Cerebellar nuclear complex (tissue), 1 donor: Measurements from ENCODE around the gene CTR9.

Source experiments
- DNase-seq, 2 experiments: peaks; one replicate each; lab custom pipeline; 2025; lab: John Stamatoyannopoulos, UW

Gene CTR9

DNA sequence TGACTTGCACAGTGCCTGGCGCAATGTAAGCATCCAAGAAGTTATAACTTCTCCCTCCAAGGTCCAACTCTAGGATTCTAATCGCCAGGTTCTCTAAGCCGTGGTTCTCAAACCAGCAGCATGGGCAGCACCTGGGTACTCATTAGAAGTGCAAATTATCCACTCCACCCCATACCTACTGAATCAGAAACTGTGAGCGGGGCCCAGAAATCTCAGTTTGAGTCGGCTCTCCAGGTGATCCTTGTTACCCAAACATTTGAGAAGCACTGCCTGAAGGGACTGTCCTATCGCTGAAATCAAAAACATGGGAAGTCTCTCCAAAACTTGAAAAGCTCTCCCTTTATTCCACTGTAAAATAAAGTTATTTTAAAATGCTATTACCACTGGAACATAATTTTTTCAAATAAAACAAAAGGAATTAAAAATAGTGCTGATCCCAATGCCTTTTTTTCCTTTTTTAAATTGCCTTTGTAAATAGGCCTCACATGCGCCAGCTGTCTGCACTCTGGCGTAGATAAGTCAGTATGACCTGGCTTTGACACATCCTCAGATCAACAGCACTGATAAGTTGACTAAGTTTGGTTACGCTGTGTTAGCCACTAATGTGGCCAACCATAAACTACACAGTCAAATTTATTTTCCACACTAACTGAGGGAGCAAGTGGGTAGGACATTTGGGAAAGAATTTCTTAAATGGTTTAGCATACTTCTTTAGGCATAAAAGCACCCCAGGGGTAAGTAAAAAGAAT lies 8.4 kb upstream of the CTR9 start:
- no peak for DNase-seq

DNA sequence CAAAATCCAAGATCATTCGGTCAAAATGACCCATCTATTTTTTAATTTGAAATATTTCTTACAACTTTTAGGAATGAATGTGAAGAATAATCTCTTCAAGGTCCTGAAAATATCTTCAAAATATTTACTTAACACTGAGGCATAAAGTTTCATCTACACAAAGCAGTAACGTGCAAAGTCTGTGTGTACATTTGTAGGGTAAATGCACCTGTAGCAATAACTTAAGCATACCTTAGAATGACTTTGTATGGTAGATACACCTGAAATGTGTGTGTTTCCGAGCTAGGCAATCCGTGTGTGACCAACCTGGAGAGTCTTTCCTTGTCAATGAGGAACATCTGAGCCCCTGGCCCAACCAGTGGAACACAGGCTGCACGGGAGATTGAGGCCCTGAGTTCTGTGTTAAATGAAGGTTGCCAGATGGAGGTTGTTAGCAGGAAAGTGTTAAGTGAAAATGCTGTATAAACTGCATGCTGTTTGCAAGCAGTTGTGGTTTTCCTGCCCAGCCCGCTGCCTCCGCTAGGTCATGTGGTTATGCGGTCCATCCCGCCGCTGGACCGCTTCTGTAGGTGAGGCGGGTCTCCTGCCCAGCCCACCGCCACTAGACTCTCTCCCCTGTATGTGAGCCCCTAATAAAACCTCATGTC lies 7.6 kb upstream of the CTR9 start:
- no peak for DNase-seq

DNA sequence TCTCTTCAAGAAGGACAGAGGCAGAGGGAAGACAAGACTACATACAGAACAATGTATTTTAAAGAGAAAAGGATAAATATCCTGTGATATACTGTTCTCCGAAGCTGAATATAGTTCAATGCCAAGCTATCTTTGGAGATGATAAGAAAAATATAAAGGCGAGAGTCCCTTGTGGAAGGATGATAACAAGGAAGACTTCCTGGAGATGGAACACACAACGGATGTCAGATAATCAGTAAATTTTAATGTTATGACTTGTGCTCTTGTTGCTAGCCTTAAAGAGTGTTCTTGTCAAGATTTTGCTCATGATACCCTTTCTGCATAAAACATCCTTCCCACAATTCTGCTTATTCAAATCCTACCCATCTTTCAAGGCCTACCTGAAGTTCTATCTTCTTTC lies 6.8 kb upstream of the CTR9 start:
- no peak for DNase-seq

DNA sequence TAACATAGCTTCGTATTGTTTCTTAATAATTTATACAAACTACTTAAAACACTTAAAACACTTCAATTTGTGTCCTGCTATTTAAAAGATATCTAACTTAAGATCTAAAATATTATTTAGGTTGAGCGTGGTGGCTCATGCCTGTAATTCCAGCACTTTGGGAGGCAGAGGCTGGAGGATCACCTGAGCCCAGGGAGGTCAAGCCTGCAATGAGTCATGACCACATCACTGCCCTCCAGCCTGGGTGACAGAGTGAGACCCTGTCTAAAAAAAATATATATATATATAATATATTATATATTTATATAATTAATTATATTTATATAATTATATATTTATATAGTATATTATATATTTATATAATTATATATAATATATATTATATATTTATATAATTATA lies 4.2 kb upstream of the CTR9 start:
- DNase-seq, result no peak

DNA sequence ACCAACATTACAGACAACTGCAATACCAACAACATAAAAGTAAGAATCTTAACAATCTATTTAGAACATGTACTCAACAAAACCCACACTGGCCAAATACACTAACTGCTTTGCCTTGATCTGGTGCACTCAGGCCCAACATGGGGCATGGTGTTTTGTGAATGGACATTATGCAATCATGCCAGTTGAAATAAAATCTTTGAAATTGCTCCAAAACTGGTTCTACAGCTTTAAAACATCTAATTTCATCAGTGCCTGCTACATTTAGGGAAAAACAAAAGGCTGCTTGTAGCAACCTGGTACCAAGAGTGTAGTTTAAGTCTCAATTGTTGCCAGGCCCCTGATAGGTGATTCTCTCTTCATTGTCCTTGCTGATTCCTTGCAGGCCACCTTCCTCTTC lies 3.3 kb upstream of the CTR9 start:
- no peak for DNase-seq

DNA sequence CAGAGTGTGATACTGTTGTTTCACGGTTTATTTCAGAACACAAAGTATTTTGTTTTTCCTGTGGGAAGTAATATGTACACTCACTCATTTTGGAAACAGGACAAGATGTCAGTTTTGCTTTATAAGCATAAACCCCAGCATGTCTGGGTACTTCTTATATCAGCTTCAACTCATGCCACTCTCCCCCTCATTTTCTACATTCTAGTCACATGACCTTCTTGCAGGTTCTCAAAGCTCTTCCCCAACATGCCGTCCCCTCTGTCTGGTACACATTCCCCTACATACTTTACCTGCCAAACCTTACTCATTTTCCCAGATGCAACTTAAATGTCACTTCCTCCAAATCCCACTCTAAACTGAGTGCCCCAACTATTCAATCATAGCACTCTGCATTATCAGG lies 1.6 kb upstream of the CTR9 start:
- DNase-seq, result no peak

DNA sequence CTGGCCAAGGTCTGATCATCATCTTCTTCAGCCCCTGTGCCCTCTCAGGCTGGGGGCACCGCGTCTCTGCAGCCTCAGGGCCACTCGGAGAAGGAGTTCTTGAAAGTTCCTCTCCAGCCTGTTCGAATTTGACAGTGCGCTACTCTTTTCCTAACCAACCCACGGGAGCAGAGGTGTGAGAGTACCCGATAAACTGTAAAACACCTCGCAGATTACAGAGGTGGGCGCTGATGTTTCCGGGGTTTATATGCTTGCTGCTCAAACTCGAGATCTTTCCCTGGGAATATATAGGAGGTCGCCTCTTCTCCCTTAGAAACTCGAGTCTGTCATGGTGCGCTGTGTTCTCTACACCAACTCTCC lies 515 bp downstream of the CTR9 start:
- no peak for DNase-seq

DNA sequence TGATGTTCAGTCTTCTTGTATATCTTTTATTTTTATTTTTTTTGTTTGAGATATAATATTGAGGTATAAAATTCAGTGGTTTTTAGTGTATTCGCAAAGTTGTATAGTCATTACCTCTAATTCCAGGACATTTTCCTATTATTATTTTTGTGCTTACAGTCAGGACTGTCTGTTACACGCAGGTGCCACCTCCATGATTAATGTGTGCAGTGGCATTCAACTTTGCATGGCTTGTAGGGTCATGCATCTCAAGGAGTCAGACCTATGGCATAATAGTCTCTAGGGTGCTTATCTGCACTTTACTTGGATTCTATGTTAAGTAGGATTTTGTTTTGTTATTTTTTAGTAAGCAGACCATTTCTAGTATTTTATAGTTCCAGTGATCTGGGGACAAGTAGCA lies 1.0 kb downstream of the CTR9 start:
- DNase-seq, result no peak

DNA sequence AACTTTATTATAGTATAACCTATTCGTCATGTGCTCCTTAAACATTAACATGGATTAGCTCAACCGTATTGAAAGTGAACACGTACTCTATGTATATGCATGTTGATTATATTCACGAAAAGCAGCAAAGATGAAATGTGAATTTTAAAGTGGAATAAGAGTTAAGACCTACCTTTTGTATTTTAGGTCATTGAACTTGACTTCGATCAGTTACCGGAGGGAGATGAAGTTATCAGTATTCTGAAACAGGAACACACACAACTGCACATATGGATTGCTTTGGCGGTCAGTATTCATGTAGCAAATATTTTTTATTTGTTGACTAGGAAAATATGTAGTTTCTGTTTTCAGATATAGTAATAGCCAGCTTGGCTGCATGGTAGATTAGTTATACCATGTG lies 1.4 kb downstream of the CTR9 start:
- no peak for DNase-seq

DNA sequence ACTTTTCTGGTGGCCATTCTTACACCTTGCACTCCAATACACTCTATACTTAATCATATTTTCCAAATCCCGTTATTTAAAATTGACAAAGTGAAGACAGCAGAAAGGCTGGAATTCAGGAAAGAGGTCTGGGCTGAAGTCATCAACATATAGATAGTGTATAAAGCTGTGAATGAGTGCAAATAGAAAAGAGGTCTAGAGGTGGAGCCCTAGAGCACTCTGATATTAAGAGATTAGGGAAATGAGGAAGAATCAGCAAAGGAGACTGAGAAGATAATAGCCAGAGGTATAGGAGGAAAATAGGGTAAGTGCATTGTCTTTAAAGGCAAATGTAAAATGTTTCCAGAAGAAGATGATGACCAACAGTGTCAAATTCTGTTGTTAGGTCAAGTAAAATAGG lies 7.9 kb downstream of the CTR9 start:
- DNase-seq, result no peak

DNA sequence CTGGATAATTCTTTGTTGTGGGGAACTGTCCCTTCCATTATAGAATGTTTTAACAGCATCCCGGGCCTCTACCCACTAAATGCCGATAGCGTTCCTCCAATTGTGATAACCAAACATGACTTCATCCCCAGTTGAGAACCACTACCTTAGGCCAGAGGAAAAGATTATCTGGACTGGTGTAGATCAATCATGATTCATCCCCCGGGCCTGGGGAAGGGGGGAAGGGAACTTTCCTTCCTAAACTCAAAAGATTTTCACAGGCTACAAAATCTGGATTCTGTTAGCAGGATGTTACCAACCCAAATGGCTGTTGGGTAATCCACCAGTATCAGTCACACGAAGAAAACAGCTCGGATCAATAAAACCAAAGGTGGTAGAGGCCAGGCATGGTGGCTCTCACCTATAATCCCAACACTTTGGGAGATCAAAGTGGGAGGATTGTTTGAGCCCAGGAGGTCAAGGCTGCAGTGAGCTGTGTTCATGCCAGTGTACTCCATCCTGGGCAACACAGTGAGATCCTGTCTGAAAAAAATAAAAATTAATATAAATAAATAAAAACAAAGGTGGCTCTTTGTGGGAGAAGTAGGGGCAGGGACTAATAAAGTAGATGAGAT lies 10.1 kb downstream of the CTR9 start:
- DNase-seq, result no peak

DNA sequence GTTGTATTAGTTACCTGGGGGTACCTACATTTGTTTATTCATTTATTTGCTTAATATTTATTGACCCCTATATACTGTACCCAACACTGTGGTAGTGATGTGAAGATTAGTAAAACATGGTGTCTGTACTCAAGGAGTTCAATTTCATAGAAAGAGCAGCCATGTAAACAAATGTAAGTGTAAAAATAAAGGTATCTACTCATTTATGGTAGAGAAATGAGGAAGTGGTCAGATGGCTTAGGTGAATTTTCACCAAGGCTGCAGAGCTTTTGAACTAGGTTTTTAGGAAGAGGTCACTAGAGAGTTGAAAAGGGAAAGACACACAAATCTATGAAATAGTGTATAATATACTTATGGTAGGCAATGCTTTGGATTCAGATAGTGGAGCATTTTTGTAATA lies 11.1 kb downstream of the CTR9 start:
- DNase-seq, result no peak

DNA sequence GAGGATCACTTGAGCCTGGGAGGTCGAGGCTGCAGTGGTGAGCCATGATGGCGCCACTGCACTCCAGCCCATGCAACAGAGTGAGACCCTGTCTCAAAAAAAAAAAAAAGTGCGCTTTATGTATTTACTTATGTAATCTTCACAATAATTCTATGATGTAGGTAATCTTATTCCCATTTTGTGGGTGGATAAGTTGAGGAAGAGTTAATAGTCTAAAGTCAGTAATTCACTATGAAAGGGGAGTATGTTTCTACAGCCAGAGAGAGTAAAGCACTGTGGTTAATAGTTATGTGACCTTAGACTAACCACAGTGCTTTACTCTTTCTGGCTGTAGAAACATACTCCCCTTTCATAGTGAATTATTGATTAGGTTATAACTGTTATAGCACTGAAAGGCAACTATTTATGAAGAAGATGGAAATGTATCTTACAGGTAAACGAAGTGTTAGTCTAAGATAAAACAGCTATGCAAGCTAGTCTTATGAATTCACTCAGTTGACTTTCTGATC lies 11.9 kb downstream of the CTR9 start:
- no peak for DNase-seq

DNA sequence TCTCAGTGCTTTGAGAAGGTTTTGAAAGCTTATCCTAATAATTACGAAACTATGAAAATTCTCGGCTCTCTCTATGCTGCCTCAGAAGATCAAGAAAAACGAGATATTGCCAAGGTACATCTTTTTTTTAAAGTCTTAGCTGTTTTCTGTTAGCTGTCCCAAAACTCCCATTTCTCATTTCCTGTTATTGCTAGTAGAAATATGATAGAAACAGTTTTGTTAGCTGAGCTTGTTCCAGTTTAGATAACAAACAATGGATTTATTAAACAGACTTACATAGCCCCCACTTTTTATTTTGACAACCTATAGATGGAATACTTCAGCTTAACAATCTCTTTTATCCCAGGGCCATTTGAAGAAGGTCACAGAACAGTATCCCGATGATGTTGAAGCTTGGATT lies 12.7 kb downstream of the CTR9 start:
- no peak for DNase-seq

DNA sequence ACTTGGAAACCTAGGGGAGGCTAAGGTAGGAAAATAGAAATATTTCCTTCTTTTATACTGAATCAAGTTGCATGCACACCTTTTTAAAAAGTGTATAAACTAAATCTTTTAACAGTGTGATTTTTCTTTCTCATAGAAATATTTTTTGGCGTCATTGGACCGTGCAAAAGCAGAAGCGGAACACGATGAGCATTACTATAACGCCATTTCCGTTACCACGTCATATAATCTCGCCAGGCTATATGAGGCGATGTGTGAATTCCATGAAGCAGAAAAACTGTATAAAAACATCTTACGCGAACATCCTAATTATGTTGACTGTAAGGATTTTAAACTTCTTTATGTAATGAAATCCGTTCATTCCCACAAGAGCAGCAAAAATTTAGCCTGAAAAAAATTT lies 13.4 kb downstream of the CTR9 start:
- no peak for DNase-seq

DNA sequence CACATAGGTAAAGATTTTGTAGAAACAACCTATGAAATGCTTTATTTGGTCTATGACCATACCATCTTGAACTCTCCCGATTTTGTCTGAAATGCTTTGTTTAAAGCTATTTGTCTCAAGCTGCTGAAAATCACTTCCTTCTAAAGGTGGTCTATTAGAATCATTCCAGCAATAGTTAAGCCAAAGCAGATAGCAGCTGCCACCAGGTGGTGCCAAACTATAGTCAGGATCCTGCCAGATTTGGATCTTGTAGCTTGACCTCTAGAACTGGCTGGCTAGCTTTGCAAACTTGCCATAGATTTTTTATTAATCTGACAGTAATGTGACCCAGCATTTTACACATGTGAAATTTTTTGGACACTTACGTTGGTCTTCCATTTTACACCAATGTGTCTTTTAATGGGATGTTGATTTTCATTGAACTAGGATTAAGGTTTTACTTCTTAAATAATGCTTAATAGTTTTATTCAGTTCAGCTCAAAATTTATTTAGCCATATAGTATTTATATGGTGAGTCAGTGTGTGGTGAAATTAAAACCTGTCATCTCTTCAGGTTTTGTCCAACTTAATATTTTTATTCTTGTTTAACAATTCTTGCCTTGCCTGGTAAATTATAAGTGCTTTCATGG lies 19.7 kb downstream of the CTR9 start:
- DNase-seq, result peak in 1 of 2 experiments; percentile 4

DNA sequence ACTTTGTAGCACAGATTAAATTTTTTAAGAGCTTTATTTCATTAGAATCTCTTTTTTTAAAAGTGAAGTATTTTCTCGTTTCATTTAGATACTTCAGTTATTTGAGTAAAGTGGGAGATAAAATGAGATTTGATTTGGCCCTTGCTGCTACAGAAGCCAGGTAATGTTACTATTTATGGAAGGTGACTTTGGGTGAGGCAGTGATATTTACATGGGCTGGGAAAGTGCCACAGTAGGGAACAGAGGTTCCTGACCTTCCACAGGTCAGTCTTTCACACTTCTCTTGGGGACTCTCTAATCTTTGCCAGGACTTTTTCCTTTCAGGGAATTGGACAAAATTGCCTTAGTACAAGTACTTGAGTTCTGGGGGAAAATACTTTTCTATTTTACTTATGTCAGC lies 20.4 kb downstream of the CTR9 start:
- DNase-seq, result no peak

DNA sequence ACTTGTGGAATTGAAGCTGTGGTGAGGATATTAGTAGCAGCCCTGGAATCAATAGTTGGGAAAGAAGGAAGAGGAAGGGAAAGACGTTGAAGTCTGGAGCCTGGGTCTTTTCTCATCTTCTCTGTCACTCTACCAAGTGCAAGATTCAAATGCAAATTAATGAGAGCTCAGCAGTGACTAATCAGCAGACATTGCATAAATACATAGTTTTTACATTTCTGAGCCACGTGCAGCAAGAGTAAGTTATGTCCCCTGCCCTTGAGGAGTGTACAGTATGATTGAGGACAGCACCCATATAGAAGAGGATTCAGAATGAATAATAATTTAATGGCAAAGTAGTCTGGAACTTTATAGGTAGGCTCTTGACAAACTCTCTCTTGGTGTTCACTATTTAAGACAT lies 23.8 kb downstream of the CTR9 start:
- no peak for DNase-seq

DNA sequence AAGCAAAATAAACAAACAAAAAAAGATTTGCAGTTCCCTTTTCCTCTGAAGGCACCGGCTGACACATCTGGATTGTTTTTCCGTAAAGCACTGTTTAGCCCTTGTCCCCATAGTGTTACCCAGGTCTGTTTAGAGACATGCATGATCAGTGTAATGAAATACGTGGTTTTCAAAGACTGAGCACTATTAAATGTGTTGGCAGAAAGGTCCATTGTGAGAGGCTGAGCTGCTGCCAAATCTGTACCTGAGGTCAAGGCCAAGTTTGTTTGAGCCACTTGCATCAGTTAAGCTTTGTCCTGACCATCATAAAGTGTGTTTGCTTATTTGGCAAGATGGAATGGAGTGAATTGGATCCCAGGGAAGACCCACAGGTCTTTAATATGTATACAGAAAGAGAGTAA lies 26.3 kb downstream of the CTR9 start:
- no peak for DNase-seq

DNA sequence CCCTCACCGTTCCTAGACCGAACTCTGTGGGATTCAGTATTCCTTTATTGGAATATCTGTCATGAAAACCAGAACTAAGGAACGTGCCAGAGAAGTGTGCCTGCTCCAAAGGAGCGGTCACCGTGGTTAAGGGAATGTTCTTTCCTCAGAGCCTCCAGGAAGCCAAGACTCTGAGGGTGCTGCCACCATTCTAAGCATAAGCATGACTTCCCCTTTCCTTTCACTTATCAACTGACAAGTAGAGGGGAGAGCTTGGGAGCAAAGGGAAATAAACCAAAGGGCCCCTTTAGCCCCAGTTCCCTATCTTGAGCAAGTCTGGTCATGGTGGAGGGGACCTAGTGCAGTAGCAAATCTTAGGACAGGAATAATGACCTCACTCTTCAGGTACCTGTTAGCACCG lies 26.8 kb downstream of the CTR9 start:
- no peak for DNase-seq

DNA sequence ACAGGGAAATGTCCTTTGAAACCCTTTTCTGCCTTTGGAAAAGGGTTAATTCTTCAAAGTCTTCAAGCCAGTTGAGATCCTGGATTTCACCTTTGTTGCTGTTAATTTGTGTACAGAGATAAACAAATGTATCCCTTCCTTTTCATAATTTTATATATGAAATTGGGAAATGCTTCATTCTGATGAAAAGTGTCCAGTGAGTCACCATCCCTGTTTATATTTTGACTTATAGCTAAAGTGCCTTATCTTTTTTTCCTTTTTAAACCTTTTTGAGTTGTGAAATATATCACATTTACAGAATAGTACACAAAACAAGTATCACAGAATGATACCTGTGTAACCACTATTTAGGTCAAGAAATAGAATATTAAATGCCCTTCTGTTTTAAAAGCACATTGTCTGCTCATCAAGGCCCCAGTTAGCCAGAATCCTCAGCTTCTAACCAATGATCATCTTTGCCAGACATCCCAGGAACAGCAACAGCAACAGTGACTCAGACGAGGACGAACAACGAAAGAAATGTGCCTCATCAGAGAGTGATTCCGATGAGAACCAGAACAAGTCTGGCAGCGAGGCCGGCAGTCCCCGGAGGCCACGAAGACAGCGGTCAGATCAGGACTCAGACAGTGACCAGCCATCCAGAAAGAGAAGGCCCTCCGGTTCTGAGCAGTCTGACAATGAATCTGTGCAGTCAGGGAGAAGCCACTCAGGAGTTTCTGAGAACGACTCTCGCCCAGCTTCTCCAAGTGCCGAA lies 27.3 kb downstream of the CTR9 start:
- no peak for DNase-seq

DNA sequence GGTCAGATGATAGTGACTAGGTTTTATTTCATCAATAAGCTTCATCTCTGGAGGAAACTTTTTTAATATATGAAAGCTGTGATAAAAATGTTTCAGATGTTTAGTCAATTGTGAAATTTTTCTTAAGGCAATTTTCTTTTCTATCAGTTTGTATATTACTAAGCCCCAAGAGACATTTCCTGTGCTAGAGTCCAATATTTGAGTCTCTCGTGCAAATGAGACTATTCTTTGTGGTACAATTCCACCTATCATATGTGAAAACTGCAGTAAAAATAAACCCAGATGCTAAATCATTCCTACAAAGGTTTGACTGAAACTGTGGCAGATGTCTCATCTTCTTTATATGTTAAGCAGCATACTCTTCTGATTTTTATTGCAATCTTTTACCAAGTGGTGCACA lies 28.0 kb downstream of the CTR9 start:
- no peak for DNase-seq
